ENCODE results near the gene MBOAT2.

- TF ChIP-seq CTCF (IDR thresholded peaks at IDR 0.05) (no peak), POLR2A (IDR thresholded peaks at IDR 0.05) (no peak), POLR2AphosphoS5 (IDR thresholded peaks at IDR 0.05) (no peak), EP300 (IDR thresholded peaks at IDR 0.05) (no peak)
Observed at GRCh38 chr2:9015998-9016397, 12.5 kb upstream of the MBOAT2 start.
